WI38 (cell line): ENCODE data around the gene STAT1.

Experiments
- H3K4me3 ChIP-seq: 2 replicates; pipeline ENCODE4 v1.5.1; 2011; ENCODE audit warnings: low read depth, mild to moderate bottlenecking, control low read depth, low read length
- TF ChIP-seq, protein P1 (sequence below): IDR thresholded peaks from 2 replicates; pipeline ENCODE4 v1.5.1; 2012; ENCODE audit warnings: low read depth, mild to moderate bottlenecking, control low read depth, low read length

Gene STAT1

DNA sequence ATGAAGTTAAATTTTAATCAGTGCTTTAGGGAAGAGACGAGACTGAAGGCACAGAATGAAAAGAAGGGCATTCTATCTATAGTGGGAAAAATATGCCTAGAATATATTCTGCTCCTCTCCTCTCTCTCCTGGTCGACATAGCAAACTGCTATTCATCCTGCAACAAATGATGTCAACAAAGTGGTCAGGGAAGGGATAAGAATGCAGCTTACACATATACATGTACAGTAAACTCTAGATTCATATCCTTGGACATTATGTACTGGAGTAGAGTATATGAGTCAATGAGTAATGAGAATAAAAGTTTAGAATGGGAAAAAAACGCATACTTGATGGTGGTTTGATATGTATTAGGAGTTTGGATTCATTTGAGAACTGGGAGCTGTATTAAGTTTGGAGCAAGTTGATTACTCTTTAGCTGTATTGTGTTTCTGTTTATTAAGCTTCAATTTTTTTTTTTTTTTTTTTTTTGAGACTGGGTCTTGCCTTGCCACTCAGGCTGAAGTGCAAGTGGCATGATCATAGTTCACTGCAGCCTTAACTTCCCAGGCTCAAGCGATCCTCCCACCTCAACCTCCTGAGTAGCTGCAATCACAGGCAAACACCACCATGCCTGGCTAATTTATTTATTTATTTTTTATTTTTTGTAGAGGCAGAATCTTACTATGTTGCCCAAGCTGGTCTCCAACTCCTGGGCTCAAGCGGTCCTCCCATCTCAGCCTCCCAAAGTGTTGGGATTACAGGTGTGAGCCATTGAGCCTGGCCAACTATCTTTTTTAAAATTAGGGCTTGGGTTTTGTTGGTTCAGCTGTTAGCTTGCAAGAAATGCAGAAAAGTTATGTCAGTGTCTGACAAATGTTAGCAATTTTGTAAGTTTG is 53.8 kb downstream of the STAT1 start:
- H3K4me3 ChIP-seq = no peak overlapping the region
- TF ChIP-seq, protein P1, sequence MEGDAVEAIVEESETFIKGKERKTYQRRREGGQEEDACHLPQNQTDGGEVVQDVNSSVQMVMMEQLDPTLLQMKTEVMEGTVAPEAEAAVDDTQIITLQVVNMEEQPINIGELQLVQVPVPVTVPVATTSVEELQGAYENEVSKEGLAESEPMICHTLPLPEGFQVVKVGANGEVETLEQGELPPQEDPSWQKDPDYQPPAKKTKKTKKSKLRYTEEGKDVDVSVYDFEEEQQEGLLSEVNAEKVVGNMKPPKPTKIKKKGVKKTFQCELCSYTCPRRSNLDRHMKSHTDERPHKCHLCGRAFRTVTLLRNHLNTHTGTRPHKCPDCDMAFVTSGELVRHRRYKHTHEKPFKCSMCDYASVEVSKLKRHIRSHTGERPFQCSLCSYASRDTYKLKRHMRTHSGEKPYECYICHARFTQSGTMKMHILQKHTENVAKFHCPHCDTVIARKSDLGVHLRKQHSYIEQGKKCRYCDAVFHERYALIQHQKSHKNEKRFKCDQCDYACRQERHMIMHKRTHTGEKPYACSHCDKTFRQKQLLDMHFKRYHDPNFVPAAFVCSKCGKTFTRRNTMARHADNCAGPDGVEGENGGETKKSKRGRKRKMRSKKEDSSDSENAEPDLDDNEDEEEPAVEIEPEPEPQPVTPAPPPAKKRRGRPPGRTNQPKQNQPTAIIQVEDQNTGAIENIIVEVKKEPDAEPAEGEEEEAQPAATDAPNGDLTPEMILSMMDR = no peak

DNA sequence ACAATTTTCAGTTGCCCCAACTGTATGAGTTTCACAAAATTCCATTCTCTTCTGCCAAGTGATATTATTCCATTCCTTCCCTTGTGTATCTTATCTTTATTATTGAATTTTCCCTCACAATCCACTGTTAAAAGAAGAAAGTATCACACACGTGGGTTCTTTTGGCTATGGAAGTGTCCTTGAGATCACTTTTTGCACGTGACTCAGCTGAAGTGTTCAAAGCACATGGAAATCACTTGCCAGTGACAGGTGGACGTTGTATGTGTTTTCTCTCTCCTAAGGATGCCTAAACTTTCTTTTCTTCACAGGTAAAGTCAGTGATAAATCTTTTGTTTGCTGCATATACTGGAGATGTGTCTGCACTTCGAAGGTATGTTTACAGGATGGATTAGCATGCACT is 60.7 kb downstream of the STAT1 start:
- TF ChIP-seq, protein P1 = no peak
- H3K4me3 ChIP-seq = no peak overlapping the region

DNA sequence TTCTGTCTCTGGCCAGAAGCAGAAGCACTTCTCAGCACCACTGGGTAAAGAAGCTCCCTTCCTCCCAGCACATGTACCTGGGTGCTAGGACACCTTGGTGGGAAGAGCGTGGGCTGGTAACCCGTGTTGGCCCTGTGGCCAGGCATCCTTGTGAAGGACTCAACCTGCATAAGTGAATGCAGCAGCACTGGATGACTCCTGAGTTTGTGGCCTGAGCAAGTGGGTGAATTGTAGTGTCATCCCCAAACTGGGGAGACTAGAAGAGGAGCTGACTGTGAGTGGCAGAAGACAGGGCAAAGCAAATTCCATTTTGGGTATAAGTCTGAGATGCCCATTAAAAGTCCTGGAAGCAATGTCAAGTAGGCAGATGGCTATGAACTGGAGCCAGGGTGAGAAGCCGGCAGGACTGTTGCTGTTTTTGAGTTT is 63.4 kb downstream of the STAT1 start:
- H3K4me3 ChIP-seq = no peak overlapping the region
- TF ChIP-seq, protein P1 = no peak

DNA sequence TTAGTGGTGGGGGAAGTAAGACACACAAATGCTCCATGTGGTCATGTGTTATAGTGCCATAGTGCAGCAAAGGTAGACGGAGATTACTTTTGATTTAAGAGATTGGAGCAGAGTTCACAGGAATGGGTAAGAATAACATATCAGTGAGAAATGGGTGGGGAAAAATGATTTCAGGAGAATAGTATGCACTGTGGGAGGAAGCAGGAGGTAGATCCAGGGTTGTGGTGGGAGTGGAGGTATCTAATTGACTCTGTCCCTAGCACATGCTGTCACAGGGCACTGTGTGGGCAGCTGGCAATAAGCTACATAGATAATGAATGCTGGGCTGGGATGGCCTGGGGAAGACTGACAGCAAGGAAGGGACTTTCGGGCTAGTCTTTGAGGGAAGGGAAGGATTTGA is 65.3 kb downstream of the STAT1 start:
- TF ChIP-seq, protein P1 = no peak

DNA sequence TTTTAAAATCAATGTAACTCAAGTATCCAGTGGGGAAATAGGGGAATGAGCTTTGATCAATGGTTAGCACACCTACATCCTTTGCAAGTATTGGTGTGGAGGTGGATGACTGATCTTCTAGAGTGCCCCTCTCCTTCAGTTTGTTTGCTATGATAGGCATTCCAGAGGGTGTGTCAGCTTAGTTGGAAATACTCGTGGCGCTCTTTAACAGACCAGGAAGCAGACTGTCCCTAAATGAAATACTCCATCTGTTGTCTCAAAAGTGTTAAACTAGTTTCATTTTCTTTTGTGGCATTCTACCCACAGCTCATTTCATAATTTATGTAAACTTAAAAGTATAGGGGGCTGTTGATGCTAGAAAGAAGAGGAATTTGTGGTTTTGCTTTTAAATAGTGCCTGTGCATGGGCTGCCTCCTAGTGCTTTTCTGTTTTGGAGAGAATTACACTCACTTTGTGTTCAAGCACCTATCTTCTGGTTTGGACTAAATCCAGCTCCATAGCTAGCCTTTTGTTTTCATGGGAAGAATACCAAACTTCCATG is 66.2 kb downstream of the STAT1 start:
- H3K4me3 ChIP-seq = peak overlapping the region; percentile 0; the same call in 1 of the 2 replicates
- TF ChIP-seq, protein P1 = no peak

More for the DNA sequence above, 65.3 kb downstream of the STAT1 start:
- H3K4me3 ChIP-seq = no peak overlapping the region

DNA sequence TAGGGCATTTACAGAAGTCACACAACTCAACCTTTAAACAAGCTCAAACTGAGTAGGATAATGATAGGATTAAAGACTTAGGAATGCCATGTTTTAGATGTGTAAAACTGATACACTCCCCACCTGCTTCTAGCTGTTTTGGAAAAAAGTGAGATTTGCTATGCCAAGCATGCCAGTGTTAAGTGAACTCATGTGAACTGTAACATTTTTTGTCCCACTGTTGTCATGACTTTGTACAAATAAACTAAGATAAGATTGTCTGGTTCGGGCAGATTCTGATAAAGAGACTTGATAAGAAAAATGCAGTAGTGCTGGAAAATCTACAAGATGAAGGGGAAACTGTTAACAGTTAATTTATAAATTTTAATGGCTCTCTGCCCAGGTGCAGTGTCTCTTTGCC is 66.8 kb downstream of the STAT1 start:
- H3K4me3 ChIP-seq = no peak overlapping the region
- TF ChIP-seq, protein P1 = no peak

DNA sequence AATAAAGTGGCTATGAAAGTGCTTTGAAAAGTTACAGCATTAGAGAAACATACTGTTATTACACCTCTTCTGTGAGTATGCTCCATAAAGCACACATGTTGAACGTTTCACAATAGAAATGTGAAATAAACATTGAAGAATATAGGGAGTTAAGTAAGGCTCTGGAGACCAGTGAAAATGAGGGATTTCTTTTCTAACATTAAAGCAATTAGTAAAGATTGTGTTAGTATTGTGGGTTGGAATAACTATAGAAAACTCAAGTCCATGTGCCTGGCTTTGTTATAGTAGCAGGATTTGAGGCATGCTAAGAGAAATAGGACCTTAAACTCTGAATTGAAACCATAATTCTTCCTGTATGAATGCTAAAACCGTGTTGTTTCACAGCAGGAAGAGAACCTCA is 70.3 kb downstream of the STAT1 start:
- no peak overlapping the region for H3K4me3 ChIP-seq
- TF ChIP-seq, protein P1 = no peak
